GM12874 (cell line): Measurements from ENCODE around the gene NMNAT3.

Source experiments
- CTCF ChIP-seq: IDR thresholded peaks from 2 replicates; pipeline ENCODE4 v1.5.1; 2011; ENCODE audit warnings: low read depth, mild to moderate bottlenecking, control low read depth, low read length, moderate library complexity; ENCODE audit not compliant: insufficient read depth

NMNAT3 gene

GRCh38 chr3:139561959-139562676 lies 115.7 kb downstream of the NMNAT3 start:
- TF ChIP-seq CTCF: peak; percentile 64

DNA sequence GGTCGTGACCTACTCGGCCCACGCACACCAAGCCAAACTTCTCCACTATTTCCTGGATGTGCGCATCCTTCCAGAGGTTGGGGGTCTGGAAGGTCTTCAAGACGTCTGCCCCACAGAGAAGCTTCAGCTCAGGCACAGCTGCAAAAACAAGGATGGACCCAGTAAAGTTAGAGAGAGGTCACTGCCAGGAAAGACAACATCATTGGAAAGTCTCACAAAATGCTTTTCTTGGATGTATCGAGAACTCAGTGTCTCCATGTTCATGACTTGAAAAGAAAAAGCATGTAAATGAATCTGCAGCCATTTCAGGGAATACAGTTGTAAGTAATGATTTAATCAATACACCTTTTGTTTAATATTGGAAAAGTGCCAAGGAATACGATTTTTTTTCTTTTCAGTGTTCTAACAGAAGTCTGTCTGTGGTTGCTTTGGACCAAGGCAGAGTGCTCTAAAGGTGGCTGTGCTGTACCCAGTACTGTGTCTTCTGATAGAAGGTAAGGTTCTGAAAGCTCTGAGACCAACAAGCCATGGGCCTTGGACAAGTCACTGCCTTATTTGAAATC lies 116.4 kb downstream of the NMNAT3 start:
- TF ChIP-seq CTCF: no peak

- TF ChIP-seq CTCF: no peak
These were observed 117.4 kb downstream of the NMNAT3 start for GRCh38 chr3:139560411-139560810.

DNA sequence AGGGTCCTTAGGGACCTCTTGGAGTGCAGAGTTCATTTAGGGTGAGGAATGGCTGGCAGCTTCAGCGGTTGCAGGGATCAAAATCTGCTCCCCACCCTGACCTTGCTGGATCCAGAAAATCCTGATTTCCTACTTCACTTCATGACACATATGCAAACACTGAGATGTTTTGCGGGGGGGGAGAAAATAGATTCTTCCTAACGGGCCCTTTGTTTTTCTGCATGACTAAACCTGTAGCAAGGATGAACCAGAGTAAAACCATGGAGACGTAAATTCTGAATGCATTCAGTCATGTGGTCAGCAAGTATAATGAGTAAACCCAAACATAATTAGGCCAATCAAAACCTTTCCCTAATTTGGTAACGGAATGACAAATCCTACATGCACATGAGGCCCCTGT lies 118.2 kb downstream of the NMNAT3 start:
- no peak for TF ChIP-seq CTCF

GRCh38 chr3:139558351-139559266 lies 119.2 kb downstream of the NMNAT3 start:
- no peak for TF ChIP-seq CTCF

GRCh38 chr3:139557041-139557440 lies 120.7 kb downstream of the NMNAT3 start:
- no peak for TF ChIP-seq CTCF

DNA sequence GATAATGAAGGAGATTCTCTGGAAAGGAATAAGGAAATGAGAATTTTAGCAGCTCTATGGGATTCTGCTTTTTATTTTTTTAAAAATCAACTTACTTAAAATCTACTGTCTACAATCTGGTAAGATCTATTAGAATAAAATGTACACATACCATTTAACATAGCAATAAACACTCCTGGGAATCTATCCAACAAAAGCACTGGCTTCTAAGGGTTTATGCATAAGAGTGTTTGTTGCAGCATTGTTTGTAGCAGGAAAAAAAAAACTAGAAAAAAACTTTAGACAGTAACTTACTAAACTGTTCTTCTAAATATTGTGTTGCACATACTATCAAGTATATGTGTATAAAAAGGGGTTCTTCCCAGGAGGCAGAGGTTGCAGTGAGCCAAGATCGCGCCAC lies 122.5 kb downstream of the NMNAT3 start:
- TF ChIP-seq CTCF: no peak
